Mucosa of stomach (tissue), 1 donor: ENCODE results near the gene TPP2.

ENCODE experiments used
- H3K27me3 ChIP-seq: one replicate; pipeline ENCODE4 v1.7.0; 2013; ENCODE audit warnings: mild to moderate bottlenecking, low read length; ENCODE audit not compliant: control insufficient read depth, insufficient read depth
- H3K36me3 ChIP-seq: one replicate; pipeline ENCODE4 v1.7.0; 2013; ENCODE audit warnings: low read length; ENCODE audit not compliant: control insufficient read depth, insufficient read depth
- H3K4me1 ChIP-seq: one replicate; pipeline ENCODE4 v1.7.0; 2013; ENCODE audit warnings: mild to moderate bottlenecking, low read length; ENCODE audit not compliant: control insufficient read depth, insufficient read depth
- H3K4me3 ChIP-seq: one replicate; pipeline ENCODE4 v1.7.0; 2013; ENCODE audit warnings: low read length
- H3K9ac ChIP-seq: one replicate; pipeline ENCODE4 v1.7.0; 2013; ENCODE audit warnings: mild to moderate bottlenecking, low read length, moderate library complexity
- H3K9me3 ChIP-seq: one replicate; pipeline ENCODE4 v1.7.0; 2013; ENCODE audit warnings: mild to moderate bottlenecking, low read length, moderate library complexity; ENCODE audit not compliant: control insufficient read depth
- donor health status: Pancreatic carcinoma.

TPP2 gene

DNA sequence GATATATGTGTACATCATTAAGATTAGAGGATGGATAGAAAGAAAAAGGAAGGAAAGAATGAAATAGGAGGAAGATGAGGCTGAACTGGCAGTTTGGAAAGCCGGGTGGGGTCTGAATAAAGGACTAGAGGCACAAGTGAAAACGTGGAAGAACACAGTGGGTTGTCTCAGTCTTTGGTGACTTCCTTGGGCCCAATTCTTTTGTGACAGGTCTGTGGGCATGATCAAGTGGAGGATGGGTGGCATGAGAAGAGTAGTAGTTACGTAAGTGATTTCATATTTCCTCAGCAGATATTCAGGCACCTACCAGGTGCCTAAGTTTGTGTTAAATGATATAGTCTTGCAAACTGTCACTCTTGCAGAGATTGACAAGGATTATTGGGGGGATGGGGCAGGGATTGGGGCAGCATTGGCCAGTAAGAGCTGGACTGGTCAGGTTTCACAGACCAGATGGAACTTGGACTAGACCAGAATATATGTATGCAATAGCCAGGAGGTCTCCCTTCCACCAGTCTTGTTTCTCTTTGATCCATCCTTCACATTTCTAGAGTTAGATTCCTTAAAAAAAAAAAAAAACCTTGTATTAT is 2.7 kb downstream of the TPP2 start:
- Histone ChIP-seq H3K9me3 (no peaks in the 10 kb centered on the region), H3K9ac (no peak overlapping the region), H3K4me1 (peaks cover 16% of the 10 kb centered on the region), H3K27me3 (no peaks in the 10 kb centered on the region), H3K36me3 (no peaks in the 10 kb centered on the region), H3K4me3 (no peak overlapping the region)

DNA sequence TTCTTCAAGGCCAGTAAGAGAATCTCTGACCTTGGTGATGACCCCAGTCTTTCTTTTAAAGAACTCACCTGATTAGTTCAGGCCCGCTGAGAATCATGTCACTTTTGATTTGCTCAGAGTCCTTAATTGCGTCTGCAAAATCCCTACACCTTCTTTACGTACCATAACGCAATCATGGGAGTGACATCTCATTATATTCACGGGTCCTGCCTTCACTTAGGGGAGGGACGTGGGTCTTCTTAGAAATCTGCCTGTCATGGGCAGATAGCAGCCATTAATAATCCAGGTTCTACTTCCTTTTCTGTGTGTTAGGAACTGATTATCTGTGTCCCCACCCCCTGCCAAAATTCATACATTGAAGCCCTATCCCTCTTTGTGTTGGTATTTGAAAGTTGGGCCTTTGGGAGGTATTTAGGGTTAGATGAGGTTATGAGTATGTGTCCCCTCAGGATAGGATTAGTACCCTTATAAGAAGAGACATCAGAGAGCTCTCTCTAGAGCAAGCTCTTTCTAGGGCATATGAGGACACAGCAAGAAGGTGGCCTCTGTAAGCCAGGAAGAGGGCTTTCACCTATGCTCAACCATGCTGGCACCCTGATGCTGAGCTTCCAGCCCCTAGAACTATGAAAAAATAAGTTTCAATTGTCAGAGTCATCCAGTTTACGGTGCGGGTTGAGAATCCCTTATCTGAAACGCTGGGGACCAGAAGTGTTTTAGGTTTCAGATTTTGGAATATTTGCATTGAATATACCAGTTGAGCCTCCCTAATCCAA is 9.9 kb downstream of the TPP2 start:
- Histone ChIP-seq H3K36me3 (peaks cover 6% of the 10 kb centered on the region), H3K9ac (no peak overlapping the region)

DNA sequence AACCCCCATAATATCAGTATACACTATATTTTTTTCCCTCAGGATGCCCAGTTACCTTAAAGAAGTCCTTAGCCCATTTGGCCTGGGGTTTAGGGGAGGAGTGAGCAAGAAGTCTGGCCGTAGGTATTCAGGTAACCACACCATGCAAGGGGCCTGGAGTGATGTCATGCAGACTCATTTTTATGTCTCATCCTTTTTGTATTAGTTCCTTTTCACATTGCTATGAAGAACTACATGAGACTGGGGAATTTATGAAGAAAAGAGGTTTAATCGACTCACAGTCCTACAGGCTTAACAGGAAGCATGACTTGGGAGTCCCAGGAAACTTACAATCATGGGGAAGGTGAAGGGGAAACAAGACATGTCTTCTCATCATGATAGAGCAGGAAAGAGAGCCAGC is 12.2 kb downstream of the TPP2 start:
- no peak overlapping the region for H3K4me3 ChIP-seq
- H3K9me3 ChIP-seq = no peaks in the 10 kb centered on the region
- H3K36me3 ChIP-seq = peaks cover 6% of the 10 kb centered on the region
- peaks cover 6% of the 10 kb centered on the region for H3K4me1 ChIP-seq
- no peak overlapping the region for H3K9ac ChIP-seq
- no peaks in the 10 kb centered on the region for H3K27me3 ChIP-seq

More for the DNA sequence above, 9.9 kb downstream of the TPP2 start:
- Histone ChIP-seq H3K27me3 (no peaks in the 10 kb centered on the region), H3K9me3 (no peaks in the 10 kb centered on the region), H3K4me3 (no peak overlapping the region), H3K4me1 (peaks cover 6% of the 10 kb centered on the region)

DNA sequence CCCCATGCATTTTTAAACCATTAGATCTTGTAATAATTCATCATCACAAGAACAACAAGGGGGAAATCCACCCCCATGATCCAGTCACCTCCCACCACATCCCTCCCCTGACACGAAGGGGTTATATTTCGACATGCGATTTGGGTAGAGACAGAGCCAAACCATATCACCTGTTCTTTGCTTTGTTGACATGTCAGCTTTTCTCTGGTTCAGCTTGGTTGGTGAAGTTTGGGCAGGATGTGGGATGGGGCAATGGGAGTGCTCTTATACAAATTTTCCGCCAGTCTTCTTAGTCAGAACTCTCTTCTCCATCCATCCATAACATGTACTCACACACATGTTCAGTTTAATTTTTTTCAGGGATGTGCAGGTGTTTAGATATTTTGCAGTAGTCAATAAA is 12.9 kb downstream of the TPP2 start:
- Histone ChIP-seq H3K9me3 (no peaks in the 10 kb centered on the region), H3K9ac (no peak overlapping the region), H3K36me3 (peaks cover 6% of the 10 kb centered on the region), H3K4me3 (no peak overlapping the region), H3K4me1 (peaks cover 6% of the 10 kb centered on the region), H3K27me3 (no peaks in the 10 kb centered on the region)

DNA sequence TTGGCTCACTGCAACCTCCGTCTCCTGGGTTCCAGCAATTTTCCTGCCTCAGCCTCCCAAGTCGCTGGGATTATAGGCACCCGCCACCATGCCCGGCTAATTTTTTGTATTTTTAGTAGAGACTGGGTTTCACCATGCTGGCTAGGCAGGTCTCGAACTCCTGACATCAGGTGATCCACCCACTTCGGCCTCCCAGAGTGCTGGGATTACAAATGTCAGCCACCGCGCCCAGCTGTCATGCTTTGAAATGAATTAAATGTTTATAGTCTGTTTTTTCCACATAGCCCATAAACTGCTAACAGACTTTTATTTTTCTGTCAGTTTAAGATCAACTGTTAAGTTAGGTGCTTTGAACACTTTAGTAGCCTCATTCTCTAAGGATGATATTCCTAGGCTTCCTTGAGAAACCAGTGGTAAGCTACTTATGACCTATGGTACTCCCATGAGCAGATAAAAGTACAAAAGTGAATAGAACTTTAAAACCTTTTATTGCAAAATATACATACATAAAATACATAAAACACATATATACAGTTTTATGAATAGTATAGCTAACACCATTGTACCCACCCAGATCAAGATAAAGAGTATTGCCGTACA is 13.6 kb downstream of the TPP2 start:
- Histone ChIP-seq H3K27me3 (no peaks in the 10 kb centered on the region), H3K4me3 (no peak overlapping the region), H3K36me3 (no peaks in the 10 kb centered on the region), H3K9me3 (no peaks in the 10 kb centered on the region), H3K9ac (no peak overlapping the region), H3K4me1 (no peaks in the 10 kb centered on the region)

DNA sequence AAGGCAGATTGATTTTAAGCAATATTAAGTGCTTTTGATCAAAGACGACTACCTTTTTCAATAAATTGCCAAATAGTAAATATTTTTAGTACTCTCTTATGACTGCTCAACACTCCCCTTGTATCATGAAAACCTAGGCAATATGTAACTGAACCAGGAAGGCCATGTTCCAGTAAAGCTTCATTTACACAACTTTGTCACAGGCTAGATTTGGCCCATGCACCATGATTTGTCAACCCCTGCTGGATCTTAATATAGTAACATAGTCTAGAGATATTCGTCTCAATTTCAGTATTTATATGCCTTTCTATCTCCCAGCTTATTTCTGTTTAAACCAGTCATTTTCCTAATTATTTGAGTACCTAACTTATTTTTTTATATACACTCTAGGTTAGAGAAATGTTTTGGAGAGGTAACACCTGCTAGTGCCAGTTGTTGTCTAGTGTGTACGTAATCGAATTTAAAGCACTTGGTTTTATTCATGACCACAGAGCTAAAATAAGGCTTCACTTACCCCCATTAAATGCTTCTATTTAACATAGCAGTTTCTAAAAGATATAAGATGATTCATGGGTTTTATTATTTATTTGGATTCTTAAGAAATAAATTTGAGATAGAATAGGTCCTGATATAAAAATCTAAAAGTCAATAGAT is 21.0 kb downstream of the TPP2 start:
- H3K4me1 ChIP-seq = no peaks in the 10 kb centered on the region
- no peaks in the 10 kb centered on the region for H3K36me3 ChIP-seq
- no peaks in the 10 kb centered on the region for H3K9me3 ChIP-seq
- no peak overlapping the region for H3K9ac ChIP-seq
- H3K27me3 ChIP-seq = no peaks in the 10 kb centered on the region
- H3K4me3 ChIP-seq = no peak overlapping the region

DNA sequence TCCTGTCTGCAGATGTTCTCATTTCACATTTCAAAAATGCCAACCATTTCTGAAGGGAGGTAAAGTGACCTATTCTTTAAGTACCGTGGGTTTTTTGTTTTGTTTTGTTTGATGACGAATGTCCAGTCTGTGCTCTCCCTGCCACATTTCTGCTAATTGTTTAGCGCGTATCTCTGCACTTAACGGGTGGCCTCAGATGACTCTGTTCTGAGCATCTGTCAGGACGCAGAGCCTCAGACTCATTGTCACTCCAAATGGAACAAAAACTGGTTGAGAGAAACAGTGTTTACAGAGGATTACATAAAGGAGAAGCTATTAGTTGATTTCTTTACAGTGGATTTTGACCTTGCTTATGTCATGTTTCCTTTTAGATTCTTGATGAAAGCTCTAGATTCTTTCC is 23.7 kb downstream of the TPP2 start:
- H3K4me3 ChIP-seq = no peak overlapping the region
- no peaks in the 10 kb centered on the region for H3K36me3 ChIP-seq

DNA sequence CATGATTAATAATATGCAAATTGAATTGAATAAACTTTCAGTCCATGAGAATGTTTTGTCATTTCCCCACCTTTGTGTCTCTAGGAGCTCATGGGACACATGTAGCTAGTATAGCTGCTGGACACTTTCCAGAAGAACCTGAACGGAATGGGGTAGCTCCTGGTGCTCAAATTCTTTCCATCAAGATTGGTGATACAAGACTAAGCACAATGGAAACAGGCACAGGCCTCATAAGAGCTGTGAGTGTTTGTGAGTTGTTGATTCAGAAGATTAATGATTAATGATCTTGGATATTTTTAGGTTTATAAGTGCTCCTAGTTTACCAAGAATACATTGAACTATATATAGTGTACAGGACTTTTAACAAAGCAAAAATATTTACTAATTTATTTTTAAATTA is 30.1 kb downstream of the TPP2 start:
- Histone ChIP-seq H3K27me3 (no peaks in the 10 kb centered on the region), H3K9ac (no peak overlapping the region), H3K4me3 (no peak overlapping the region), H3K4me1 (no peaks in the 10 kb centered on the region), H3K36me3 (peaks cover 17% of the 10 kb centered on the region), H3K9me3 (no peaks in the 10 kb centered on the region)

More for the DNA sequence above, 23.7 kb downstream of the TPP2 start:
- Histone ChIP-seq H3K9ac (no peak overlapping the region), H3K4me1 (no peaks in the 10 kb centered on the region), H3K9me3 (no peaks in the 10 kb centered on the region), H3K27me3 (no peaks in the 10 kb centered on the region)

DNA sequence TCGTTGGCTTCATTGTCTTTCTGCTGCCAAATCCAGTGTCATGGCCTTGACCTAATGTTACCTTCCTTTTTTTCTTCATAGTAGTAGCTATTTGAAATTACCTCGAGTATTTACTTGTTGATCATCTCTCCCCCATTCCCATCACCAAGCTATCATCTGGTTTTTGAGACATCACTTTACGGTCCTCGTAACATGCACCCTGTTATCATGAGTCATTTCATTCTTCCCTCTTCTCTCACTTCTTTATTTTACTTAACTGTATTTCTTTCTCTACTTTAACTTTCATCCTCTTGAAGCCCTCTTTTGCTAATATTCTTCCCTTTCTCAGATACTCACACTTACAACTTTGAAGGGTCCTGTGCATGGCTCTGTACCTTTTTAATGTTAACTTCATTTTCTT is 31.8 kb downstream of the TPP2 start:
- Histone ChIP-seq H3K9ac (no peak overlapping the region), H3K27me3 (no peaks in the 10 kb centered on the region), H3K4me3 (no peak overlapping the region), H3K4me1 (no peaks in the 10 kb centered on the region), H3K9me3 (no peaks in the 10 kb centered on the region), H3K36me3 (peaks cover 17% of the 10 kb centered on the region)

DNA sequence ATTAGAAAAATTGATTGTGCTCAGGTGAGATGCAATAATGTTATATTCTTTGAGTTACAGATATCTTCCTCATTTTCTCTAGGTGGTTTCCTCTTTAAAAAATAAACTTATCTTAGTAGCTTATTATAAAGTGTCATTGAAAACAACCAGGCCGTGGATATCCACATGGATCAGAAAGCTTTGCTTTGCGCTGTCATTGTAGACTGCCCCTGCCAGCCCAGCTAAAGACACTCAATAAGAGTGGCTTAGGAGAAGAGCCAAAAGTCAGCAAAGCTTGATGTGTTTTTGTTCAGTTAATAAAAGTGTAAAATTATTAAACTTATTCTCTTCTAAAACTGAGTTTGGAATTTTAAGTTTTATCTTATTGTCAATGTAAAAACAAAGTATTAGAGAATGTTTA is 34.4 kb downstream of the TPP2 start:
- no peaks in the 10 kb centered on the region for H3K27me3 ChIP-seq
- H3K9me3 ChIP-seq = no peaks in the 10 kb centered on the region
- no peaks in the 10 kb centered on the region for H3K4me1 ChIP-seq
- H3K4me3 ChIP-seq = no peak overlapping the region
- H3K9ac ChIP-seq = no peak overlapping the region
- H3K36me3 ChIP-seq = peaks cover 17% of the 10 kb centered on the region

DNA sequence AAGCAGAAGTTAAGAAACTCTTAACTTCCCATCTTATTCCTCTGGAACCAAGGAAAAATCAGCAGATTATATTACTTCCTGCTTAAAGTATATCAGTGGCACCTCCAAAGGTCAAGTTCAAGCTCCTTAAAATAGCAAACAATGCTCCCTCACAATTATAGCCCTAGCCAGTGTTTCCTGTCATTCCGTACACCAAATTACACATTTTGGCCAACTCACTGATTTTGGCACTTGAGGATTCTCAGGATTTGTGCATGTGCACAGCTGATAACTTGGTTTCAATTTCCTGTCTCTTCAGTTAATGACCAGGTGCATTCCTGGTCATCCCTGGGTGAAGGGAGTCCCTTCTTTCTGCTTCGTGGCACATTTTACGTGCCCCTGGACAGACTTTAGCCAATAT is 42.0 kb downstream of the TPP2 start:
- H3K36me3 ChIP-seq = no peaks in the 10 kb centered on the region

DNA sequence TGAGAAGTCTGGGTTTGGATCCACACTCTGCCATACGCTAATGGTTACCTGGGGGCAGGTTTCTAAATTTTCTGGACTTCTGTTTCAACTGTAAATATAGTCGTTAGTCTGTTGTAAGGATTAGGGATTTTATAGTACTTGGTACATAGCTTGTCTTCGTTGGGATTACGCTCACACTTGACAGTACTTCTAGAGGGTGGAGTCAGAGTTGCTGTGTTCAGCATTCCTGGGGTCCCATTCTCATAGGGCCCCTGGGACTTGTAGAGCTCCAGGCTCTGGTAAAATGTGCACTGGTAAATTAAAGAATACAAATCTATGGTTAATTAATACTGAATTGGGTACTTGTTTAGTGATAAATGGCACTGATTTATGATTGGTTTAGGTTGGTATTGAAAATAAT is 45.2 kb downstream of the TPP2 start:
- Histone ChIP-seq H3K4me3 (no peak overlapping the region), H3K27me3 (no peaks in the 10 kb centered on the region), H3K4me1 (peaks cover 7% of the 10 kb centered on the region), H3K36me3 (no peaks in the 10 kb centered on the region), H3K9me3 (no peaks in the 10 kb centered on the region), H3K9ac (no peak overlapping the region)

More for the DNA sequence above, 42.0 kb downstream of the TPP2 start:
- Histone ChIP-seq H3K4me3 (no peak overlapping the region), H3K9ac (no peak overlapping the region), H3K4me1 (peaks cover 7% of the 10 kb centered on the region), H3K27me3 (no peaks in the 10 kb centered on the region), H3K9me3 (no peaks in the 10 kb centered on the region)
